HG03196 (cell line): Measurements from ENCODE around the gene AR.

ENCODE experiments used
- ATAC-seq: cut with Tn5 transposase; IDR thresholded peaks from one replicate; pipeline ENCODE4 v1.9.1; 2021; ENCODE audit not compliant: unreplicated experiment

The AR gene

GRCh38 chrX:67723580-67724351 is 179.9 kb downstream of the AR start:
- ATAC-seq, result no peak

DNA sequence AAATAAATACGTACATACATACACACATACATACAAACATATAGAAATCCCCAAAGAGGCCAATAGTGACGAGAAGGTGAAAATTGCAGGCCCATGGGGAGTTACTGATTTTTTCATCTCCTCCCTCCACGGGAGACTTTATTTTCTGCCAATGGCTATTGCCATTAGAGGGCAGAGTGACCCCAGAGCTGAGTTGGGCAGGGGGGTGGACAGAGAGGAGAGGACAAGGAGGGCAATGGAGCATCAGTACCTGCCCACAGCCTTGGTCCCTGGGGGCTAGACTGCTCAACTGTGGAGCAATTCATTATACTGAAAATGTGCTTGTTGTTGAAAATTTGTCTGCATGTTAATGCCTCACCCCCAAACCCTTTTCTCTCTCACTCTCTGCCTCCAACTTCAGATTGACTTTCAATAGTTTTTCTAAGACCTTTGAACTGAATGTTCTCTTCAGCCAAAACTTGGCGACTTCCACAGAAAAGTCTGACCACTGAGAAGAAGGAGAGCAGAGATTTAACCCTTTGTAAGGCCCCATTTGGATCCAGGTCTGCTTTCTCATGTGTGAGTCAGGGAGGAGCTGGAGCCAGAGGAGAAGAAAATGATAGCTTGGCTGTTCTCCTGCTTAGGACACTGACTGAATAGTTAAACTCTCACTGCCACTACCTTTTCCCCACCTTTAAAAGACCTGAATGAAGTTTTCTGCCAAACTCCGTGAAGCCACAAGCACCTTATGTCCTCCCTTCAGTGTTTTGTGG is 180.7 kb downstream of the AR start:
- ATAC-seq, result no peak

DNA sequence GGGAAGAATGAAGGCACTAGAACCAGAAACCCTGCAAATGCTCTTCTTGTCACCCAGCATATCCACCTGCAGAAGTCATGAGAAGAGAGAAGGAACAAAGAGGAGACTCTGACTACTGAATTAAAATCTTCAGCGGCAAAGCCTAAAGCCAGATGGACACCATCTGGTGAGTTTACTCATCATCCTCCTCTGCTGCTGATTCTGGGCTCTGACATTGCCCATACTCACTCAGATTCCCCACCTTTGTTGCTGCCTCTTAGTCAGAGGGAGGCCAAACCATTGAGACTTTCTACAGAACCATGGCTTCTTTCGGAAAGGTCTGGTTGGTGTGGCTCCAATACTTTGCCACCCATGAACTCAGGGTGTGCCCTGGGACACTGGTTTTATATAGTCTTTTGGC is 181.7 kb downstream of the AR start:
- no peak for ATAC-seq

- ATAC-seq, result no peak
Observed at GRCh38 chrX:67726018-67726417, 182.2 kb downstream of the AR start.

- ATAC-seq, result no peak
Observed at GRCh38 chrX:67727576-67727975, 183.8 kb downstream of the AR start.

DNA sequence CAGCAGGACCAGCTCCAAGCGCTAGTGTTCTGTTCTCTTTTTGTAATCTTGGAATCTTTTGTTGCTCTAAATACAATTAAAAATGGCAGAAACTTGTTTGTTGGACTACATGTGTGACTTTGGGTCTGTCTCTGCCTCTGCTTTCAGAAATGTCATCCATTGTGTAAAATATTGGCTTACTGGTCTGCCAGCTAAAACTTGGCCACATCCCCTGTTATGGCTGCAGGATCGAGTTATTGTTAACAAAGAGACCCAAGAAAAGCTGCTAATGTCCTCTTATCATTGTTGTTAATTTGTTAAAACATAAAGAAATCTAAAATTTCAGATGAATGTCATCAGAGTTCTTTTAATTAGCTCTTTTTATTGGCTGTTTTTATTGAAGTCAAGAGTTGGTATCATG is 186.5 kb downstream of the AR start:
- ATAC-seq, result no peak

DNA sequence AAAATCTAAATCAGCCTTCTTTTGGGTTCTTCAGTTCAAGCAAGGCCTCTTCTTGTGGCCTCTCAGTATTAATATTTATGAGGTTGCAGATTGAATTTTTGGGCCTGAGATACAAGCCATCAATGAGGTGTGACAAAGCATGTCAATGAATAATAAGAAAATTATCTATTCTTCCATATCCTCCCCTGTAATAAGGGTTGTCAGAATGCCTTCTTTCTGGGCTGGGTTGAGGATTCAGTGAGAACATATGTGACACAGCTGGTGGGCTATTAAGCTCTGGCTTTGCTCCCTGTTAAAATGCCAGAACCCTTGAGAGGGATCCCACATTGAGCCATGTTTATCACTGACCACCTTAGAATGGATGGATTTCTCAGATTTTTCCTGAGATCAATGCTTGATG is 187.2 kb downstream of the AR start:
- no peak for ATAC-seq

GRCh38 chrX:67732864-67733263 is 189.0 kb downstream of the AR start:
- ATAC-seq, result no peak

DNA sequence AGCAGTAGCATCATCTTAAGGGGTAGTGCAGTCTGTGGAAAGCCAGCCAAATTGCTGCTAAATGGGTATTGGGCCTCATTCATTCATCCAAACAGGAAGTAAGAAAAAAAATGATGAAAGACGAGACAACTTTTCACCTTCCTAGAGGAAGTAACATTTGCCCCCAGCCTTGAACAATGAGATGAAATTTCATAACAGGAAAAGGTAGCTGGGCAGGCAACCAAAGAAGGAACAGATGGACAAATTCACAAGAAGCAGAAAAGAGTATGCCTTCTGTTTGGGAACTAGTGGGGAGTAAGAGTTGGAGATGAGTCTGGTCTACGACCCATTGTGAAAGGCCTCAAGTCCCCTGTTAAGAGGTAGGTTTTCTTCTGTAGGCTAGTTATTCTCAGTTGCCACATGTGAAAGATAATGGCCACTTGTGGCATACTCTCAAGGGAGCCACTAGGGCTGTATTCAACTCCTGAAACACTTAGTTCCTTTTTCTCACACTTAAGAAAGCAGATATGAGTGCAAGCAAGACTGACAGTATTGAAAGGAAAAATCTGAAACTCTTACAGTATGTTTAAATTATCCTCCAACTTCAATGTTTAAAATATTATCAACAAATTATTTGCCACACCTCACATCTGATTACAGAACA is 190.4 kb downstream of the AR start:
- no peak for ATAC-seq

GRCh38 chrX:67749536-67749935 is 205.7 kb downstream of the AR start:
- no peak for ATAC-seq

GRCh38 chrX:67750694-67751093 is 206.9 kb downstream of the AR start:
- ATAC-seq, result no peak

GRCh38 chrX:67759018-67759417 is 215.2 kb downstream of the AR start:
- no peak for ATAC-seq

GRCh38 chrX:67777148-67777547 is 233.3 kb downstream of the AR start:
- no peak for ATAC-seq

GRCh38 chrX:67779099-67779498 is 235.3 kb downstream of the AR start:
- no peak for ATAC-seq
